GM21526 (cell line): Measurements from ENCODE around the gene OR6C3.
"Not testable (repeated sequence)": the region's sequence is repeated elsewhere in the genome, so short reads cannot be mapped to it uniquely, and the experiment has no call there.

Source experiments
- ATAC-seq: cut with Tn5 transposase; IDR thresholded peaks from one replicate; pipeline ENCODE4 v1.9.1; 2021; ENCODE audit warnings: moderate library complexity; ENCODE audit not compliant: unreplicated experiment, low FRiP score

The OR6C3 gene

DNA sequence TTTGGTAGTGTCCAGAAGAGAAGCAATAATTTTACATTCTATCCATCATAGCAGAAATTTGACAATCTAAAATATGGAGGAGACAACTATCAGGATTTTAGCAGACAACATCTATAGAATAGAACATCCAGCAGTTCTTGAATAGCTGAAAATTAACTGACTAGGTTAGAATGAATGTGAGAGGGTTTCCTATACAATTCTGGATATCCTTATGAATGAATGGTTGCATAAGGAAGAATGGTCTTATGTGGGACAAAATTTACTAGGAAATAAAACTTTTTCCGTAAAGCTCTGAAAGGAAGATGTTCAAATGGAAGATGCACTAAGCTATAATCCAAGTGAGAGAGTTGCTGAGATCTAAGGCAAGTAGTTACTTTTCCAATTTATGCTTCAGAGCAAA lies at the start of gene OR6C3:
Gene OR6C3 (plus strand): TSS at position 301 of the 400 bp plus-strand sequence. CDS start 955 bp downstream, outside the sequence.
- ATAC-seq: no peak

DNA sequence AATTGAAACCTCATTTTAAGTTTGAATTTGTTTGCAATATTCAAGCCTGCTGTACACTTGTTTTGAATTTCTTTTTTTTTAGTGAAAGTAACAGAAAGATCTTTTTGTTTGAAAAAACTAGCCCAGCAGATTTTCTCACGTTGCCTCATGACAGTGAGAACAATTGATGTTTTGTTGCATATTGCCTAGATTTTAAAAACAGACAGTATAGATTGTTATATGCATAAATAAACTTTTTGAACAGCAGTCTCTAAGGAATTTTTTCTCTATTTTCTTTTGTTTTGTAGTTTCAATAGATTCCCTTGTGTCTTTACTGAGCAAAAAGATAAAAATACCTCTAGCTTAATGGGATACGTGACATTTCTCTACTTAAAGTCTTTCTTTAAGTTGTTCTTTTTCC lies 49.6 kb upstream of the OR6C3 start:
- no peak for ATAC-seq

- ATAC-seq: no peak
Measured at GRCh38 chr12:55289999-55290398, 40.5 kb upstream of the OR6C3 start.

GRCh38 chr12:55296469-55296868 lies 34.1 kb upstream of the OR6C3 start, which contains the start of gene OR6C6:
Gene OR6C6 (minus strand): TSS chr12:55296569. CDS start chr12:55295232, 1,337 bp downstream.
- ATAC-seq: no peak

DNA sequence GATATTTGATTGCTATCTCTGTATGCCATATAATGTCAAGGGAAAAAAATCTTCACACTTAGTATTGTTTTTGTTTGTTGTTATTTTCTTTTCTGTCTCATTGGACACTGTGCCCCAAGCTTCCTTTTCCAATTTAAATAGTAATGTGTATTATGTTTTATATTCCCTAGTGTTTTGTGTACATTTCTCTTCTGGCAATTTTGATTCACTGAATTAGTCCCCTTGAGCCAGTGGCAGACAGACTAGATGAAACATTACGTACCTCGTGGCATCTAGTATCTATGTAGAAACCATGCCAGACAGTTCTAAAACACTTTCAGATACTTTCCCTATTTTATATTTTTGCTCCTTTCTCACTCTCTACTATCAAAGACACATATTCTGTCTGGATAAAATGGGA lies 16.5 kb upstream of the OR6C3 start, which contains the start of gene OR6C1:
Gene OR6C1 (plus strand): TSS at position 301 of the 400 bp plus-strand sequence. CDS start 6,257 bp downstream, outside the sequence.
- no peak for ATAC-seq

DNA sequence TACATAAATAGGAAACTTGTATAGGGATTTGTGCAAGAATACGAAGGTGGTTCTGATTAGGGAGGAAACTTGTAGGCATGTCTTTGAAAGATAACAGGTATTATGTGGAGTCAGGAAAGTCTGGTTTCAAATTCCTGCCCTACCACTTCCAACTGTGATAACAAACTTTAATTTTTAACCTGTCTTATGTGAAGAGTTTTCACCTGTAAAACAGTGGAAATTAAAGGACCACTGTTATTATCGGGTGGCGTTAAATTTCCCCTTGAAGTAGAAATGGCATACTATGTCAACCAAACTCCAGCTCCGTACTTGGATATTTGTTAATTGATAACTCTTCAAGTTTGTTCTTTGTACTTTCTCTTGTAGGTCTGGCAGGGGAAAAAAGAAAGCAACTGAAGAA lies 10.3 kb upstream of the OR6C3 start:
- no peak for ATAC-seq

DNA sequence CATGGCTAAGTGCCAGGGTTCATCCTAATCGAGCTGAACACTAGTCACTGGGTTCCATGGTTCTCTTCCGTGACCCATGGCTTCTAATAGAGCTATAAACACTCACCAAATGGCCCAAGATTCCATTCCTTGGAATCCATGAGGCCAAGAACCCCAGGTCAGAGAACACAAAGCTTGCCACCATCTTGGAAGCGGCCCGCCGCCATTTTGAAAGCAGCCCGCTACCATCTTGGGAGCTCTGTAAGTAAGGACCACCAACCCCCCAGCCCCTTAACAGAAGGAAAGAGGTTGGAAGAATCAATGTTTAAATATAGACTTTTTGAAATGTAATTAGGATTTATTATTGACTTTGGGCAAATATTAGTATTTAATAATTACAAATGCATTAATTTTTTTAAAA lies 4.7 kb upstream of the OR6C3 start:
- not testable (repeated sequence) for ATAC-seq

- no peak for ATAC-seq
Measured at GRCh38 chr12:55336002-55336401, 5.5 kb downstream of the OR6C3 start.

GRCh38 chr12:55355338-55355737 lies 24.8 kb downstream of the OR6C3 start:
- not testable (repeated sequence) for ATAC-seq

- ATAC-seq: no peak
Measured at GRCh38 chr12:55362675-55363074, 32.1 kb downstream of the OR6C3 start, which contains the start of gene OR6C75. Gene OR6C75 (plus strand): TSS chr12:55362975. CDS start chr12:55365111, 2,136 bp downstream.

DNA sequence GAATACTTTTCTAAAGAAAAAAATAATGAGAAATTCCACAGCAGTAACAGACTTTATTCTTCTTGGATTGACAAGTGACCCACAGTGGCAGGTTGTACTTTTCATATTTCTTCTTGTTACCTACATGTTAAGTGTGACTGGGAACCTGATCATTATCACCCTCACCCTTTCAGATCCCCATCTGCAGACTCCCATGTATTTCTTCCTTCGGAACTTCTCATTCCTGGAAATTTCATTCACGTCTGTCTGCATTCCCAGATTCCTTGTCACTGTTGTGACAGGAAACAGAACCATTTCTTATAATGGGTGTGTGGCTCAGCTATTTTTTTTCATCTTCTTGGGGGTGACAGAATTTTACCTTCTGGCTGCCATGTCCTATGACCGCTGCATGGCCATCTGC lies 34.5 kb downstream of the OR6C3 start:
- no peak for ATAC-seq

DNA sequence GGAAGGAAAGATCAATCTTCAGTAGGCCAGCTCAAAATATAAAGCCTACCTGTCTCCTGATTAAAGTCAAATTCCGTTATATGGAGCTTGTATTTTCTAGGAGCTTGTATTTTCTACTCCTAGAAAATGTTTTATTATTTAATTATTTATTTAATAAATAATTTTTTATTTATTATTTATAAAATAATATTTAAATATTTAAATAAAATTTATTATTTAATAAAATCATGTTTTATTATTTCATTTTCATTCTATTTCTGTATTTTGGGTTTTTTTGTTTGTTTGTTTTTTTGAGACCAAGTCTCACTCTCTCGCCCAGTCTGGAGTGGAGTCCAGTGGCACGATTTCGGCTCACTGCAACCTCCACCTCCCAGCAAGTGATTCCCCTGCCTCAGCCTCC lies 42.0 kb downstream of the OR6C3 start:
- no peak for ATAC-seq
